ENCODE results near the gene NFIX. TPM values are rescaled to one million over a fixed set of nuclear protein-coding genes. Genes with fewer than 3 reads are reported as not detected.

The NFIX gene
- total RNA-seq, 1 experiment from 2014 or later: 69.7 TPM

DNA sequence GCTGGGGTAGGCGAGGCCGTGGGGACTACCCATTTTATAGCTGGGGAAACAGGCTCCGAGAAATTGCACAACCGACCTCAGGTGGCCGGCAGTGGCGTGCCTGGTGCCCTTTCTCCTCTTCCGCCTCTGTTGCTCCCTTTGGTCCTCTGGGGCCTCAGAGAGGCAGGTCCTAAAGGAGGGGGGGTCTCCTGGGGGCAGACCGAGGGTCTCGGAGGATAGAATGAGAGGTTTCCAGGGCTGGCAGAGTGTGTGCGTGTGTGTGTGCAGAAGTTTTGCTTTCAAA is 143.6 kb downstream of the NFIX start:
- DNase-seq (ENCODE audit: low spot score): no peak
- Histone ChIP-seq H3K4me3 (ENCODE audit: low read depth, low read length, poor library complexity, severe bottlenecking) (no peak overlapping the region), H3K9me3 (ENCODE audit: low read depth, low read length, poor library complexity, severe bottlenecking) (no peaks in the 10 kb centered on the region), H3K4me1 (ENCODE audit: insufficient read depth, low read length, poor library complexity, severe bottlenecking) (no peaks in the 10 kb centered on the region), H3K36me3 (ENCODE audit: insufficient read depth, low read length, poor library complexity, severe bottlenecking) (peaks cover 50% of the 10 kb centered on the region), H3K27ac (ENCODE audit: low read depth, low read length, poor library complexity, severe bottlenecking) (peak overlapping the region; percentile 57), H3K27me3 (replicated peaks; ENCODE audit: insufficient read depth, low read depth, low read length, poor library complexity) (no peaks in the 10 kb centered on the region)
- POLR2A ChIA-PET (ENCODE audit: low non-redundant PET): no interaction called here
- CTCF ChIA-PET: no interaction called here
- no TSS peak for BruUV-seq (replicated peaks)
- TF ChIP-seq, protein P1, sequence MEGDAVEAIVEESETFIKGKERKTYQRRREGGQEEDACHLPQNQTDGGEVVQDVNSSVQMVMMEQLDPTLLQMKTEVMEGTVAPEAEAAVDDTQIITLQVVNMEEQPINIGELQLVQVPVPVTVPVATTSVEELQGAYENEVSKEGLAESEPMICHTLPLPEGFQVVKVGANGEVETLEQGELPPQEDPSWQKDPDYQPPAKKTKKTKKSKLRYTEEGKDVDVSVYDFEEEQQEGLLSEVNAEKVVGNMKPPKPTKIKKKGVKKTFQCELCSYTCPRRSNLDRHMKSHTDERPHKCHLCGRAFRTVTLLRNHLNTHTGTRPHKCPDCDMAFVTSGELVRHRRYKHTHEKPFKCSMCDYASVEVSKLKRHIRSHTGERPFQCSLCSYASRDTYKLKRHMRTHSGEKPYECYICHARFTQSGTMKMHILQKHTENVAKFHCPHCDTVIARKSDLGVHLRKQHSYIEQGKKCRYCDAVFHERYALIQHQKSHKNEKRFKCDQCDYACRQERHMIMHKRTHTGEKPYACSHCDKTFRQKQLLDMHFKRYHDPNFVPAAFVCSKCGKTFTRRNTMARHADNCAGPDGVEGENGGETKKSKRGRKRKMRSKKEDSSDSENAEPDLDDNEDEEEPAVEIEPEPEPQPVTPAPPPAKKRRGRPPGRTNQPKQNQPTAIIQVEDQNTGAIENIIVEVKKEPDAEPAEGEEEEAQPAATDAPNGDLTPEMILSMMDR (conservative IDR thresholded peaks at IDR 0.05; ENCODE audit: low read depth, low read length): no peak
- no peak for TF ChIP-seq EZH2 (IDR thresholded peaks at IDR 0.05; ENCODE audit: borderline replicate concordance, low read depth, low read length, poor library complexity, severe bottlenecking)
- intact Hi-C loops (cut with micrococcal nuclease; ENCODE audit: unreplicated experiment): no loop called here

GRCh38 chr19:13139633-13140311 is 144.5 kb downstream of the NFIX start:
- POLR2A ChIA-PET (ENCODE audit: low non-redundant PET): no interaction called here
- TF ChIP-seq, protein P1 (conservative IDR thresholded peaks at IDR 0.05; ENCODE audit: low read depth, low read length): no peak
- TF ChIP-seq EZH2 (IDR thresholded peaks at IDR 0.05; ENCODE audit: borderline replicate concordance, low read depth, low read length, poor library complexity, severe bottlenecking): no peak
- H3K4me1 ChIP-seq (ENCODE audit: insufficient read depth, low read length, poor library complexity, severe bottlenecking): no peaks in the 10 kb centered on the region
- TSS peak; percentile 31 for BruUV-seq (replicated peaks)
- no peak overlapping the region for H3K27ac ChIP-seq (ENCODE audit: low read depth, low read length, poor library complexity, severe bottlenecking)
- DNase-seq (ENCODE audit: low spot score): no peak
- CTCF ChIA-PET: no interaction called here
- no peaks in the 10 kb centered on the region for H3K27me3 ChIP-seq (replicated peaks; ENCODE audit: insufficient read depth, low read depth, low read length, poor library complexity)
- peaks cover 50% of the 10 kb centered on the region for H3K36me3 ChIP-seq (ENCODE audit: insufficient read depth, low read length, poor library complexity, severe bottlenecking)
- intact Hi-C loops (cut with micrococcal nuclease; ENCODE audit: unreplicated experiment): no loop called here
- no peaks in the 10 kb centered on the region for H3K9me3 ChIP-seq (ENCODE audit: low read depth, low read length, poor library complexity, severe bottlenecking)
- no peak overlapping the region for H3K4me3 ChIP-seq (ENCODE audit: low read depth, low read length, poor library complexity, severe bottlenecking)

- no peak for TF ChIP-seq EZH2 (IDR thresholded peaks at IDR 0.05; ENCODE audit: borderline replicate concordance, low read depth, low read length, poor library complexity, severe bottlenecking)
- TF ChIP-seq, protein P1 (conservative IDR thresholded peaks at IDR 0.05; ENCODE audit: low read depth, low read length): no peak
- BruUV-seq (replicated peaks): no TSS peak
- DNase-seq (ENCODE audit: low spot score): peak; percentile 36
- Histone ChIP-seq H3K27ac (ENCODE audit: low read depth, low read length, poor library complexity, severe bottlenecking) (no peak overlapping the region), H3K27me3 (replicated peaks; ENCODE audit: insufficient read depth, low read depth, low read length, poor library complexity) (no peaks in the 10 kb centered on the region), H3K4me3 (ENCODE audit: low read depth, low read length, poor library complexity, severe bottlenecking) (no peak overlapping the region), H3K36me3 (ENCODE audit: insufficient read depth, low read length, poor library complexity, severe bottlenecking) (peaks cover 11% of the 10 kb centered on the region), H3K4me1 (ENCODE audit: insufficient read depth, low read length, poor library complexity, severe bottlenecking) (peaks cover 3% of the 10 kb centered on the region), H3K9me3 (ENCODE audit: low read depth, low read length, poor library complexity, severe bottlenecking) (no peaks in the 10 kb centered on the region)
- intact Hi-C loops (cut with micrococcal nuclease; ENCODE audit: unreplicated experiment): no loop called here
- POLR2A ChIA-PET (ENCODE audit: low non-redundant PET): no interaction called here
- CTCF ChIA-PET: no interaction called here
Measured at GRCh38 chr19:13146763-13147563, 151.7 kb downstream of the NFIX start.

Other genes starting within 250 kb of the NFIX start
- 0.13 TPM in 1 of 2 replicates, not detected in the other for gene BEST2, start 243.7 kb upstream of the NFIX start, total RNA-seq (2021)
- 25.8 and 34.1 TPM in 2 replicates for gene HOOK2, start 219.9 kb upstream of the NFIX start, total RNA-seq (2021)
- 27.7 and 28.6 TPM in 2 replicates for gene JUNB, start 204.0 kb upstream of the NFIX start, total RNA-seq (2021)
- gene PRDX2, start 193.7 kb upstream of the NFIX start, total RNA-seq (2021): 406 and 429 TPM in 2 replicates
- 45.2 and 53.4 TPM in 2 replicates for gene THSD8, start 193.4 kb upstream of the NFIX start, total RNA-seq (2021)
- 97.7 and 99.7 TPM in 2 replicates for gene RNASEH2A, start 188.9 kb upstream of the NFIX start, total RNA-seq (2021)
- gene RTBDN, start 160.9 kb upstream of the NFIX start, total RNA-seq (2021): 1.4 TPM in 1 of 2 replicates, not detected in the other
- 22.2 and 26.7 TPM in 2 replicates for gene MAST1, start 157.0 kb upstream of the NFIX start, total RNA-seq (2021)
- gene DNASE2, start 114.0 kb upstream of the NFIX start, total RNA-seq (2021): 22.7 and 27.8 TPM in 2 replicates
- 0.30 and 0.57 TPM in 2 replicates for gene KLF1, start 108.3 kb upstream of the NFIX start, total RNA-seq (2021)
- 47.3 and 58.7 TPM in 2 replicates for gene GCDH, start 104.3 kb upstream of the NFIX start, total RNA-seq (2021)
- 0.71 and 1.8 TPM in 2 replicates for gene SYCE2, start 76.2 kb upstream of the NFIX start, total RNA-seq (2021)
- gene FARSA, start 61.8 kb upstream of the NFIX start, total RNA-seq (2021): 150 and 162 TPM in 2 replicates
- 994 and 1,019 TPM in 2 replicates for gene CALR, start 56.9 kb upstream of the NFIX start, total RNA-seq (2021)
- 183 and 186 TPM in 2 replicates for gene RAD23A, start 49.6 kb upstream of the NFIX start, total RNA-seq (2021)
- gene GADD45GIP1, start 38.3 kb upstream of the NFIX start, total RNA-seq (2021): 61.1 and 67.5 TPM in 2 replicates
- gene DAND5, start 25.9 kb upstream of the NFIX start, total RNA-seq (2021): 0.17 TPM in 2 replicates
- gene LYL1, start 107.4 kb downstream of the NFIX start, total RNA-seq (2021): not detected in 2 replicates
- gene TRMT1, start 121.3 kb downstream of the NFIX start, total RNA-seq (2021): 85.7 and 109 TPM in 2 replicates
- 119 and 126 TPM in 2 replicates for gene NACC1, start 122.8 kb downstream of the NFIX start, total RNA-seq (2021)
- 63.3 and 69.5 TPM in 2 replicates for gene STX10, start 154.9 kb downstream of the NFIX start, total RNA-seq (2021)
- 148 and 164 TPM in 2 replicates for gene IER2, start 154.9 kb downstream of the NFIX start, total RNA-seq (2021)

All from A673 (cell line).